SK-N-SH (cell line): ENCODE measurements around the gene ARID1B. TPM values are rescaled to one million over a fixed set of nuclear protein-coding genes. Genes with fewer than 3 reads are reported as not detected.

Experiments
- CTCF ChIA-PET: fragments of 300-600, 350-600 bp; formaldehyde crosslinking; extraction: SDS; loops from one replicate; lab custom pipeline; 2021; lab: Yijun Ruan, JAX
- POLR2A ChIA-PET: fragments of 350-600 bp; sonication (Branson Sonifier 250); formaldehyde crosslinking; extraction: SDS; loops from one replicate; lab custom pipeline; 2020; ENCODE audit warnings: antibody characterized with exemption, inconsistent platforms; lab: Yijun Ruan, JAX
- DNase-seq: peaks from one replicate; pipeline ENCODE4 v3.0.0; 2012
- H2AFZ ChIP-seq: fragments of 200-600 bp; sonication (generic); 2 replicates; pipeline ENCODE4 v1.8.1; 2016; ENCODE audit warnings: antibody characterized with exemption, mild to moderate bottlenecking, low read depth
- H3F3A ChIP-seq: fragments of 200-600 bp; sonication (generic); replicated peaks from 2 replicates; pipeline ENCODE3; 2016; ENCODE audit warnings: antibody characterized with exemption, mild to moderate bottlenecking; ENCODE audit not compliant: insufficient read depth
- H3K27ac ChIP-seq, 2 experiments: fragments of 200-500 bp in 1 of 2; fragments of 200-600 bp in 1 of 2; sonication (Bioruptor generic) in 1 of 2; sonication (generic), shearing (Covaris generic) in 1 of 2; 2 replicates each; pipeline versions ENCODE4 v1.5.1 to v1.6.1; 2014 to 2016; ENCODE audit warnings: low read depth in 2 of 2, inconsistent platforms in 1 of 2, low read length in 1 of 2, mild to moderate bottlenecking in 1 of 2, mixed read lengths in 1 of 2
- H3K27me3 ChIP-seq: fragments of 200-600 bp; sonication (generic), shearing (Covaris generic); 2 replicates; pipeline ENCODE4 v1.6.1; 2016; ENCODE audit warnings: mixed run types; ENCODE audit not compliant: insufficient read depth
- H3K36me3 ChIP-seq, 2 experiments: fragments of 200-500 bp in 1 of 2; fragments of 200-600 bp in 1 of 2; sonication (Bioruptor generic) in 1 of 2; sonication (generic) in 1 of 2; replicated peaks in 1 of 2; 2 replicates each; pipeline versions ENCODE3 to v1.5.1; 2014 to 2016; ENCODE audit warnings: low read length in 1 of 2, mild to moderate bottlenecking in 1 of 2; ENCODE audit not compliant: insufficient read depth in 2 of 2, control insufficient read depth in 1 of 2
- H3K4me1 ChIP-seq, 2 experiments: fragments of 200-500 bp in 1 of 2; fragments of 200-600 bp in 1 of 2; sonication (Bioruptor generic) in 1 of 2; sonication (generic), shearing (Covaris generic) in 1 of 2; 2 replicates each; pipeline versions ENCODE4 v1.5.1 to v1.6.1; 2014 to 2016; ENCODE audit warnings: low read depth in 1 of 2, low read length in 1 of 2, mixed run types in 1 of 2; ENCODE audit not compliant: insufficient read depth in 2 of 2, control insufficient read depth in 1 of 2
- H3K4me2 ChIP-seq: fragments of 200-600 bp; sonication (generic), shearing (Covaris generic); 2 replicates; pipeline ENCODE4 v1.6.1; 2017; ENCODE audit warnings: mixed run types
- H3K4me3 ChIP-seq, 2 experiments: fragments of 200-500 bp in 1 of 2; fragments of 200-600 bp in 1 of 2; sonication (Bioruptor generic) in 1 of 2; sonication (generic), shearing (Covaris generic) in 1 of 2; 2 replicates each; pipeline versions ENCODE4 v1.5.1 to v1.8.1; 2014 to 2016; ENCODE audit warnings: low read depth in 2 of 2, inconsistent platforms in 1 of 2, low read length in 1 of 2, mild to moderate bottlenecking in 1 of 2, mixed read lengths in 1 of 2, moderate library complexity in 1 of 2
- H3K79me2 ChIP-seq: fragments of 200-600 bp; sonication (generic); 2 replicates; pipeline ENCODE4 v1.8.1; 2017; ENCODE audit warnings: mild to moderate bottlenecking; ENCODE audit not compliant: insufficient read depth
- H3K9ac ChIP-seq: fragments of 200-600 bp; sonication (generic); 2 replicates; pipeline ENCODE4 v1.6.1; 2017; ENCODE audit warnings: mixed run types
- H3K9me2 ChIP-seq: fragments of 200-600 bp; sonication (generic); 2 replicates; pipeline ENCODE4 v1.6.1; 2017; ENCODE audit warnings: mixed run types
- H3K9me3 ChIP-seq: fragments of 200-600 bp; sonication (generic); 2 replicates; pipeline ENCODE4 v1.6.1; 2017; ENCODE audit warnings: mixed run types, mild to moderate bottlenecking, moderate library complexity
- H4K20me1 ChIP-seq: fragments of 200-600 bp; sonication (generic); 2 replicates; pipeline ENCODE4 v1.6.1; 2017; ENCODE audit warnings: mild to moderate bottlenecking, mixed run types; ENCODE audit not compliant: insufficient read depth
- CHD2 ChIP-seq: fragments of 150-350 bp; IDR thresholded peaks from 2 replicates; pipeline ENCODE4 v1.6.1; 2018; ENCODE audit warnings: low read length; ENCODE audit not compliant: partially characterized antibody
- CTCF ChIP-seq: fragments of 200-600 bp; sonication (generic); IDR thresholded peaks from 2 replicates; pipeline ENCODE4 v1.6.1; 2017; ENCODE audit warnings: antibody characterized with exemption, mild to moderate bottlenecking, moderate library complexity
- EP300 ChIP-seq, 2 experiments: IDR thresholded peaks; 2 replicates each; pipeline versions ENCODE4 v1.4.0 to v1.6.1; 2012; ENCODE audit warnings: borderline replicate concordance in 1 of 2, low read depth in 1 of 2, low read length in 1 of 2
- FOXM1 ChIP-seq: IDR thresholded peaks from 2 replicates; pipeline ENCODE4 v1.4.0; 2012; ENCODE audit warnings: low read depth, mild to moderate bottlenecking
- GABPA ChIP-seq: IDR thresholded peaks from 2 replicates; pipeline ENCODE4 v1.4.0; 2012; ENCODE audit warnings: low read depth, mild to moderate bottlenecking
- IRF3 ChIP-seq: fragments of 150-350 bp; IDR thresholded peaks from 2 replicates; pipeline ENCODE4 v1.6.1; 2016; ENCODE audit warnings: mild to moderate bottlenecking, low read depth, low read length
- PBX3 ChIP-seq: IDR thresholded peaks from 2 replicates; pipeline ENCODE4; 2012
- POLR2AphosphoS5 ChIP-seq: IDR thresholded peaks from 2 replicates; pipeline ENCODE4 v1.6.1; 2012; ENCODE audit warnings: low read depth, low read length
- RAD21 ChIP-seq: IDR thresholded peaks from 2 replicates; pipeline ENCODE4 v1.6.1; 2012; ENCODE audit warnings: mild to moderate bottlenecking, low read length
- RFX5 ChIP-seq: IDR thresholded peaks from 2 replicates; pipeline ENCODE4 v1.6.1; 2012; ENCODE audit warnings: mild to moderate bottlenecking, improper control_type of control experiment, low read length
- SIN3A ChIP-seq: IDR thresholded peaks from 2 replicates; pipeline ENCODE4 v1.6.1; 2012; ENCODE audit warnings: low read depth, mild to moderate bottlenecking, low read length, moderate library complexity, borderline replicate concordance
- SMC3 ChIP-seq: IDR thresholded peaks from 2 replicates; pipeline ENCODE4 v1.6.1; 2012; ENCODE audit warnings: low read depth, low read length, improper control_type of control experiment
- TAF1 ChIP-seq: IDR thresholded peaks from 2 replicates; pipeline ENCODE4 v1.6.1; 2012; ENCODE audit warnings: low read depth, mild to moderate bottlenecking, low read length, moderate library complexity, borderline replicate concordance
- TCF12 ChIP-seq: IDR thresholded peaks from 2 replicates; pipeline ENCODE4 v1.4.0; 2012
- USF2 ChIP-seq: fragments of 150-350 bp; IDR thresholded peaks from 2 replicates; pipeline ENCODE4 v1.6.1; 2017; ENCODE audit warnings: antibody characterized with exemption, low read length, low read depth, borderline replicate concordance
- WGBS: methylation state at CpG from one replicate; pipeline ENCODE4 v1.1.6; 2017; ENCODE audit warnings: low lambda C conversion rate; 5-methylcytosine and 5-hydroxymethylcytosine counted together
- polyA plus RNA-seq, 3 experiments: library from polyadenylated mRNA; depleted of rRNA; stranded (reverse); fragments of >200 nt; gene quantifications; 2 replicates each; pipeline ENCODE4 v1.2.3, GENCODE V29; 2012

Gene ARID1B
- polyA plus RNA-seq, 1 of the 3 experiments (the other 2 are of a cell fraction), result 13.6 TPM

GRCh38 chr6:157223021-157223430 is 445.8 kb downstream of the ARID1B start (continued):
- TF ChIP-seq EP300 (IDR thresholded peaks at IDR 0.05; ENCODE audit: borderline replicate concordance in 1 of 2, low read depth in 1 of 2, low read length in 1 of 2), result no peak
- TF ChIP-seq TCF12, result no peak
- TF ChIP-seq RFX5, result no peak

- Histone ChIP-seq H3K9ac (no peak overlapping the region), H3K27ac (no peak overlapping the region), H3K9me3 (no peaks in the 10 kb centered on the region), H2AFZ (no peak overlapping the region), H3K36me3 (no peaks in the 10 kb centered on the region), H3K4me3 (no peak overlapping the region), H3K79me2 (no peaks in the 10 kb centered on the region), H3F3A (peaks cover 7% of the 10 kb centered on the region), H3K9me2 (no peaks in the 10 kb centered on the region), H3K4me2 (no peak overlapping the region), H3K27me3 (no peaks in the 10 kb centered on the region), H3K4me1 (peaks cover 0 to 13% of the 10 kb centered on the region in 2 experiments; a peak in 1 of 4 replicates), H4K20me1 (no peaks in the 10 kb centered on the region)
- ChIA-PET CTCF (interaction anchor here (1.7 kb wide), 1 partner anchor 51 kb away, joined by 11 read pairs; no protein-coding TSS in a partner anchor), POLR2A (no interaction called here)
- no peak for DNase-seq
- TF ChIP-seq PBX3 (no peak), POLR2AphosphoS5 (no peak), IRF3 (no peak), CHD2 (no peak), GABPA (no peak), TAF1 (no peak), USF2 (no peak), FOXM1 (no peak)
- WGBS, result 93% methylated on average over 13 of the region's 15 CpGs
These were observed 446.3 kb downstream of the ARID1B start for GRCh38 chr6:157223511-157223910.

GRCh38 chr6:157224178-157224950 is 447.2 kb downstream of the ARID1B start:
- no peak overlapping the region for H3K9ac ChIP-seq
- no peak overlapping the region for H3K27ac ChIP-seq
- no peak overlapping the region for H3K4me2 ChIP-seq
- H3K79me2 ChIP-seq, result no peaks in the 10 kb centered on the region
- no peaks in the 10 kb centered on the region for H4K20me1 ChIP-seq
- H3F3A ChIP-seq, result peaks cover 7% of the 10 kb centered on the region
- H3K27me3 ChIP-seq, result no peaks in the 10 kb centered on the region
- H2AFZ ChIP-seq, result no peak overlapping the region
- no peaks in the 10 kb centered on the region for H3K9me2 ChIP-seq
- 91% methylated on average over 28 of the region's 33 CpGs for WGBS
- H3K9me3 ChIP-seq, result no peaks in the 10 kb centered on the region
- H3K4me1 ChIP-seq, result peaks cover 0 to 22% of the 10 kb centered on the region in 2 experiments; a peak in 1 of 4 replicates
- ChIA-PET CTCF (interaction anchor here (1.7 kb wide), 1 partner anchor 50 kb away, joined by 11 read pairs; no protein-coding TSS in a partner anchor), POLR2A (no interaction called here)
- H3K36me3 ChIP-seq, result no peaks in the 10 kb centered on the region
- TF ChIP-seq CTCF (no peak), CHD2 (no peak), SIN3A (no peak), SMC3 (no peak), TCF12 (no peak), RAD21 (no peak), PBX3 (no peak)
- no peak for DNase-seq
- H3K4me3 ChIP-seq, result no peak overlapping the region
